Amygdala (tissue), 56 donors: ENCODE measurements around the gene MED13L.
"Not testable (repeated sequence)": the region's sequence is repeated elsewhere in the genome, so short reads cannot be mapped to it uniquely, and the experiment has no call there.

Experiments used
- DNase-seq, 56 donors: peaks; one replicate each; lab custom pipeline; 2025; lab: John Stamatoyannopoulos, UW

Gene MED13L

DNA sequence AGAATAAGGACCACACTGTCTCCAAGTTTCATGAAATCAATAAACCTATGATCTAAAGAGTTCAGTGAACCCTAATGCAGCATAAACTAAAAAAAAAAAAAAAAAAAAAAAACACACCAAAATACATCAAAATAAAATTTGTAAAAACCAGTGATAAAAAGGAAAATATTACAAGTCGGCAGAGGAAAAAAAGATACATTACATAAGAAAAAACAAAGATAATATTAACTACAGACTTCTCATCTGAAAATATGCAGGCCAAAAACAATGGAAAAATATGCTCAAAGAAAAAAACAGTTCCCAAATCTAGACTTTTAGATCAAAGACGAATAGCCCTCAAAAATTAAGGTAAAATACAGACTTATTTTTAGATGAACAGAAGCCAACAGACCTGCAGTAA lies 27.6 kb downstream of the MED13L start:
- DNase-seq = no peak

DNA sequence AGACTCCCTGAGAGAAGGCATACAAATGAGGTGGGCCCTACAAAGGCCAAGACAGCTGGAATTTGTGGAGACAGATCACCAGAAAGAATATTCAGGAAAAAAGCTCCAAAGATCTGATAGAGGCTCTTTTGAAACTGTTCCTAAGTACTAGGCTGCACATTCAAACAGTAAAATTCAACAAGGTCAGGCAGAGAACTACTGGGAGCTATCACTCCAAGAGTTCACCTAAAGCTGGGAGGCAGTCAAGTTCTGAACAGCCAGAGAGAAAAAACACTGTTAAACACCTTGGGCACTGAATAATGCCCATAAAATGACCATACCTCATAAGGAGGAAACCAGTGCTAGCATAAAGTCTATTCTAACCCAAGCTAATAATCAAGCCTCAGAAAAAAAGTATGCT lies 28.6 kb downstream of the MED13L start:
- DNase-seq = no peak

DNA sequence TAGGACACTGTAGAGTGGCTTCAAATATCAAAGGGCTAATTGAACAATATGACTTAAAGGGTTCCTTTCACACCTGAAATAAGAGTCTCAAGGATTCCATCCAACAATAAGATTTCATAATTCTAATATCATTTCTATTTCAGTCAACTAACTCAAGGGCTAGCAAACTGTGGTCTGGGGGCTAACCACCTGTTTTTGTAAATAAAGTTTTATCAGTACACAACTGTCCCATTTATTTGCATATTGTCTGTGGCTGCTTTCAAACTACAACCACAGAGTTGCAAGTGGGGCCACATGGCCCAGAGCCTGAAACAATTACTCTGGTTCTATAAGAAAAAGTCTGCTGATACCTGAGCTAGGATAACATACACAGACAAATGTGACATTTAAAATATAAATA lies 29.1 kb downstream of the MED13L start:
- DNase-seq = no peak

- DNase-seq = no peak
Observed at GRCh38 chr12:116247377-116247776, 30.1 kb downstream of the MED13L start.

GRCh38 chr12:116246490-116247179 lies 30.9 kb downstream of the MED13L start:
- no peak for DNase-seq

GRCh38 chr12:116245189-116245588 lies 32.3 kb downstream of the MED13L start:
- no peak for DNase-seq

- no peak for DNase-seq
Observed at GRCh38 chr12:116244474-116245090, 32.9 kb downstream of the MED13L start.

DNA sequence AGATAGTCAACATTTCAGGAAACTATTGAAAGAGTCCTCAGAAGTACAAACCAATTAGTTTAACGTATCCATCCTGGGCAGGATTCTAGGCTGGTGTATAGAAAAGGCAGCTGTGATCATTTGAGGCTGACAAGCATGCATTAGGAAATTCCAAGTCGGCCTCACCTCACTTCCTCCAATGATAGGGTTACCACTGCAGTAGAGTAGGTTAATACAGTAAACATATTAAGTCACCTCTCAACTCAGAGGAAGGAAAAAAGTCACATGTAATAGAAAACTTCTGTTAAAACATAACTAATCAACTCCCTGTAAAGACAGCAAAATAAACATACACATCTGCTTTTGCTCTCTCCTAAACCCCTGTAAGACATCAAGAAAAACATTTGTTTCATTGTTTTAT lies 33.5 kb downstream of the MED13L start:
- no peak for DNase-seq

GRCh38 chr12:116242740-116243139 lies 34.8 kb downstream of the MED13L start:
- DNase-seq = no peak

GRCh38 chr12:116241157-116241759 lies 36.2 kb downstream of the MED13L start:
- DNase-seq = no peak

DNA sequence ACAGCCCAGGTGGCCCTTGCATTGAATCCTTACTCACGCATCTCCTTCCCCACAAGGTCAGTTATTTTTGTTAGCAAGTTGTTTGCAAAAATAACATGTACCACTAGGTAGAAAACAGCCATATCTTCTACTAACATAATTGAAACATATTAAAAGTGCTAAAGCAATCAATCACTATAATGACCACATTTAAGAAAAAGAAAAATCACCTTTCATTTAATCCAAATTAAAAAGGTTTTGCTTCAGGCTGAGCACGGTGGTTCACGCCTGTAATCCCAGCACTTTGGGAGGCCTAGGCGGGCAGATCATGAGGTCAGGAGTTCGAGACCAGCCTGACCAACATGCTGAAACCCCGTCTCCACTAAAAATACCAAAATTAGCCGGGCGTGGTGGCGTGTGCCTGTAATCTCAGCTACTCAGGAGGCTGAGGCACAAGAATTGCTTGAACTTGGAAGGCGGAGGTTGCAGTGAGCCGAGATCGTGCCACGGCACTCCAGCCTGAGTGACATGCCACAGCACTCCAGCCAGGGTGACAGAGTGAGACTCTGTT lies 38.8 kb downstream of the MED13L start:
- DNase-seq = not testable (repeated sequence)

GRCh38 chr12:116238149-116238548 lies 39.3 kb downstream of the MED13L start:
- DNase-seq = no peak

GRCh38 chr12:116236976-116237375 lies 40.5 kb downstream of the MED13L start:
- no peak for DNase-seq

DNA sequence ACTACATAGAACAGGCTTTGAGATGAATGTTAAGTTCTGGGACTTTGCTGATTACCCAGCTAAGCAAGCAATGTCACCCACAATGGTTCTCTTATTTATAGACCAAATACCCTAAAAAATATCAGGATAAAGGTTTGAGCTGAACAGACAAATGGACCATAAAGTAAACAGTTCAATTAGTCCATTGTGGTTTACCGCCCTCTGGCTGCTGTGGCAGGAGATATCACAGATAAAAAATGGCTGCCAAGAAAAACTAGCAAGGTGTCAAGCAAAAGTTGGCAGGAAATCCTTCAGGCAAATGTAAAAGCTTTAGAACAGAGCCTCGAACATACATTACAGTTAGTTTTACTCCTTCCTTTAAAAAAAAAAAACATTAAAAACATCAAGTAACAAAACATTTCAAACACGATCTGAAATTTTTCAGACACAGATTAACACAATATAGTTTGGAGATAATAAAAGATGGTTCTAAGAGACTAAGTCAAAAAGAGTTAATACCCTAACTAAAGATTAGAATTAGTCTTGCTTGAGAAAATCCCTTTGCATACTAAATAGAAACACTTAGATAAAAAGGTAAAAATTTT lies 41.3 kb downstream of the MED13L start:
- peak in 27 of 56 donors; percentile 1 to 69 (median 17) for DNase-seq

- DNase-seq = not testable (repeated sequence)
Observed at GRCh38 chr12:116234148-116234547, 43.3 kb downstream of the MED13L start.

- DNase-seq = no peak
Observed at GRCh38 chr12:116233669-116234068, 43.8 kb downstream of the MED13L start.

- no peak for DNase-seq
Observed at GRCh38 chr12:116227811-116228210, 49.7 kb downstream of the MED13L start.

- no peak for DNase-seq
Observed at GRCh38 chr12:116226026-116226425, 51.5 kb downstream of the MED13L start.

DNA sequence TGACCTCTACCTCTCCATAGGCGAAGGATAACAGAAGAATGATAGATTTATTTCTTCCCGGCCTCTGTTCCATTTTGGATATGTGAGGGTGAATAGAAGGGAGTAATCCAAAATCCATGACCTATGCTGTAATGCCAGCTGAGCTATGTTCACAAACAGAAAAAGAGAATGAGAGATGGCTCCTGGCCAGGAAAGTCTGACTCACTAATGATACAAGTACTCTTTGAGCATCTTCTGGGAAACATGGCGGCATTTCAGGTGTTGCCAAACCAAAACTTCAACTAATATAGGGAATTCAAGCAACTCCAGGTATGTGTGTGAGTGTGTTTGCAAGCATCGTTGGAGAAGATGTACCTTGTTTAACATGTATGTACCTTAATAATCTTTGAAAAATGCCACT lies 55.1 kb downstream of the MED13L start:
- peak in 20 of 56 donors; percentile 2 to 67 (median 16) for DNase-seq

GRCh38 chr12:116220756-116221155 lies 56.7 kb downstream of the MED13L start:
- no peak for DNase-seq

DNA sequence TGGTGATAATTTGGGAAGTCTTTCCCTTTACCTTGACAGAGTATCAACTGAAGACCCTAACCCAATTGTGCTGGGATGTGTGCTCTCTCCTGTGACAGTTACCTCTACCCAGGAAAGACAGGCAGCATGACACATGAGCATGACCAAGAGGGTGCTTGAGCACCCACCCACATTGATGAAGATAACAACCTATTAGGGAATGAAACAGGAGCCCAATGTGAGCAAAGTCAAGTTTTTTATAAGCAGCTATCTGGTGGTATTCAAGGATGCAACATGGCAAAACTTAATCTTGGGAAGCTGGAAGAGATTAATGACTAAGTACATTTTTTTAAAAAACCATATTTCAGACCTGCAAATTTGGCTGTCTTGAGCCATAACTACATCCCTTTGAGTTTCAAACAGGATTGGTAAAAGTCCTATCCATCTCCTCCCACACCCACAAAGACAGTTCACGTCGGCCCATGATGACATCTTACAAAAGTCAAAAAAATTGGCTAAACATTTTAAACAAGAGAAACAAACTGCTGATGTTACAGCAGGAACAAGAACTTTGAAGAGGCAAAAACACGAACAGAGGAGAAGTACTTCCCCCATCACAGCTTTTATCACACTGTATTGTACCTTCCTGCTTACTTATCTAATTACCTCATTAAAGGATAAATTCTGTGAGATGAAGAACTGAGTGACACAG lies 60.3 kb downstream of the MED13L start:
- DNase-seq = no peak
